ENCODE results near the gene NDE1. TPM values are rescaled to one million over a fixed set of nuclear protein-coding genes. Genes with fewer than 3 reads are reported as not detected.

The NDE1 gene
- total RNA-seq, 1 experiment from 2014 or later, result 60.7 TPM

- POLR2A ChIA-PET, result no interaction called here
- H3K27me3 Mint-ChIP-seq (ENCODE audit: insufficient read depth, unreplicated experiment), result peaks cover 5% of the 10 kb centered on the region
Measured at GRCh38 chr16:15737140-15737644, 87.1 kb downstream of the NDE1 start.

GRCh38 chr16:15739464-15739863 lies 89.4 kb downstream of the NDE1 start:
- DNase-seq, result no peak
- Mint-ChIP-seq H3K36me3 (ENCODE audit: insufficient read depth, unreplicated experiment) (peaks cover 5% of the 10 kb centered on the region), H3K27ac (ENCODE audit: unreplicated experiment) (no peak overlapping the region), H3K4me3 (ENCODE audit: unreplicated experiment) (no peak overlapping the region), H3K4me1 (ENCODE audit: low read depth, unreplicated experiment) (no peaks in the 10 kb centered on the region), H3K27me3 (ENCODE audit: insufficient read depth, unreplicated experiment) (peaks cover 5% of the 10 kb centered on the region), H3K9me3 (ENCODE audit: unreplicated experiment) (no peaks in the 10 kb centered on the region)
- POLR2A ChIA-PET, result no interaction called here
- intact Hi-C loops (cut with micrococcal nuclease; ENCODE audit: unreplicated experiment), result no loop called here
- no peaks in the 10 kb centered on the region for H3K9me3 ChIP-seq
- H3K36me3 ChIP-seq (ENCODE audit: control insufficient read depth, insufficient read depth, low read length), result no peaks in the 10 kb centered on the region
- no TSS peak for BruUV-seq (replicated peaks)
- H3K4me1 ChIP-seq, result no peaks in the 10 kb centered on the region
- CTCF ChIA-PET, result no interaction called here
- TF ChIP-seq CTCF (IDR thresholded peaks at IDR 0.05; ENCODE audit: insufficient read depth in 1 of 2, low read depth in 1 of 2, low read length in 1 of 2, severe bottlenecking in 1 of 2, unreplicated experiment in 1 of 2), result no peak
- no peaks in the 10 kb centered on the region for H3K27me3 ChIP-seq (replicated peaks; ENCODE audit: control insufficient read depth, insufficient read depth, low read length)
- H3K4me3 ChIP-seq (ENCODE audit: low read depth, low read length), result no peak overlapping the region

More at GRCh38 chr16:15737140-15737644, 87.1 kb downstream of the NDE1 start:
- H3K27me3 ChIP-seq (replicated peaks; ENCODE audit: control insufficient read depth, insufficient read depth, low read length), result no peaks in the 10 kb centered on the region; the same call in 1 of the 2 replicates
- no peaks in the 10 kb centered on the region for H3K9me3 ChIP-seq
- no peak overlapping the region for H3K4me3 Mint-ChIP-seq (ENCODE audit: unreplicated experiment)
- intact Hi-C loops (cut with micrococcal nuclease; ENCODE audit: unreplicated experiment), result no loop called here
- DNase-seq, result no peak
- H3K27ac Mint-ChIP-seq (ENCODE audit: unreplicated experiment), result no peak overlapping the region
- BruUV-seq (replicated peaks), result no TSS peak
- peaks cover 5% of the 10 kb centered on the region for H3K36me3 Mint-ChIP-seq (ENCODE audit: insufficient read depth, unreplicated experiment)
- H3K4me3 ChIP-seq (ENCODE audit: low read depth, low read length), result no peak overlapping the region
- TF ChIP-seq CTCF (IDR thresholded peaks at IDR 0.05; ENCODE audit: insufficient read depth in 1 of 2, low read depth in 1 of 2, low read length in 1 of 2, severe bottlenecking in 1 of 2, unreplicated experiment in 1 of 2), result no peak
- H3K36me3 ChIP-seq (ENCODE audit: control insufficient read depth, insufficient read depth, low read length), result no peaks in the 10 kb centered on the region
- CTCF ChIA-PET, result no interaction called here
- no peaks in the 10 kb centered on the region for H3K9me3 Mint-ChIP-seq (ENCODE audit: unreplicated experiment)
- H3K4me1 ChIP-seq, result no peaks in the 10 kb centered on the region
- H3K4me1 Mint-ChIP-seq (ENCODE audit: low read depth, unreplicated experiment), result no peaks in the 10 kb centered on the region

- Histone ChIP-seq H3K36me3 (ENCODE audit: control insufficient read depth, insufficient read depth, low read length) (no peaks in the 10 kb centered on the region), H3K27me3 (replicated peaks; ENCODE audit: control insufficient read depth, insufficient read depth, low read length) (no peaks in the 10 kb centered on the region), H3K4me3 (ENCODE audit: low read depth, low read length) (no peak overlapping the region), H3K4me1 (no peaks in the 10 kb centered on the region), H3K9me3 (no peaks in the 10 kb centered on the region)
- intact Hi-C loops (cut with micrococcal nuclease; ENCODE audit: unreplicated experiment), result no loop called here
- H3K4me1 Mint-ChIP-seq (ENCODE audit: low read depth, unreplicated experiment), result no peaks in the 10 kb centered on the region
- TF ChIP-seq CTCF (IDR thresholded peaks at IDR 0.05; ENCODE audit: insufficient read depth in 1 of 2, low read depth in 1 of 2, low read length in 1 of 2, severe bottlenecking in 1 of 2, unreplicated experiment in 1 of 2), result no peak
- H3K27ac Mint-ChIP-seq (ENCODE audit: unreplicated experiment), result no peak overlapping the region
- no peak for DNase-seq
- peaks cover 5% of the 10 kb centered on the region for H3K36me3 Mint-ChIP-seq (ENCODE audit: insufficient read depth, unreplicated experiment)
- no peaks in the 10 kb centered on the region for H3K9me3 Mint-ChIP-seq (ENCODE audit: unreplicated experiment)
- peaks cover 5% of the 10 kb centered on the region for H3K27me3 Mint-ChIP-seq (ENCODE audit: insufficient read depth, unreplicated experiment)
- ChIA-PET CTCF (no interaction called here), POLR2A (no interaction called here)
- H3K4me3 Mint-ChIP-seq (ENCODE audit: unreplicated experiment), result no peak overlapping the region
- BruUV-seq (replicated peaks), result no TSS peak
Measured at GRCh38 chr16:15739950-15740349, 89.9 kb downstream of the NDE1 start.

Data from Caco-2 (cell line).